Measurements from ENCODE around the gene PSMA7.
A peak's percentile ranks its signal among the peaks of the same experiment; 100 is the strongest.

PSMA7 gene

GRCh38 chr20:62170536-62170935 lies 27.3 kb upstream of the PSMA7 start:
- DNase-seq: no peak

- no peak for DNase-seq
These were observed 25.8 kb upstream of the PSMA7 start for GRCh38 chr20:62168890-62169435.

DNA sequence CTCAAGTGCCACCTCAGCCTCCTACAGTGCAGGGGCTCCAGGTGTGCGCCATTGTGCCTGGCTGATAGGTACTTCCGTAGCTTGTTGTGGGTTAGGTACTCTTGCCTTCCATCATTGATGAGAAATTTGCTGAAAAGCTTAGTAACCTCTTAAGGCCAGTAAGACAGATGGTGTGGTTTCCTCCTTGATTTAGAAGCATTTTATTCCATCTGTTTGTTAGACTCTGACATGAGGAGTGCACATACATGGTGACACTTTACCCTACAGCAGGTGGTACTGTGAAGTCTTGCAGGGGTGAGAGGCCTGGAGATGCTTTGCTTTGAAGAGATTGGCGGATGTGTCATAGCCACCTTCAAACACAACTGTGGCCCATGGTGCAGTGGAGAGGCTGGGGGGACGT lies 24.9 kb upstream of the PSMA7 start:
- DNase-seq: no peak

DNA sequence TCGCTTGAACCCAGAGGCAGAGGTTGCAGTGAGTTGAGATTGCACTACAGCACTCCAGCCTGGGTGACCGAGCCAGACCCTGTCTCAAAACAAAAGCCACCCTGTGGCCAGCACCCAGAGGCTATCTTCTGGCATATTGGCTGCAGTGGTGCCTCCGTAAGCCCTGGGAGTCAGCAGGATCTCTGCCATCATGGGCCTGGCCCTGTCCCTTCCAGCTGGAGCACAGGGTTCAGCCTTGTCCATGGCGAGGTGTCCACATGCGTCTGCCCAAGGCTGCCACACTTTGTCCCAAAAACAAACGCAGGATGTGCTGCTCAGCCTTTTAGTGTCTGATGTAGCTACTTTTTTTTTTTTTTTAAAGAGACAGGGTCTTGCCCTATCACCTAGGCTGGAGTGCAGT lies 24.3 kb upstream of the PSMA7 start:
- DNase-seq: no peak

GRCh38 chr20:62165762-62166399 lies 22.7 kb upstream of the PSMA7 start:
- DNase-seq: no peak

GRCh38 chr20:62164879-62165761 lies 21.9 kb upstream of the PSMA7 start:
- DNase-seq: no peak

- DNase-seq: no peak
These were observed 21.0 kb upstream of the PSMA7 start for GRCh38 chr20:62163986-62164762.

DNA sequence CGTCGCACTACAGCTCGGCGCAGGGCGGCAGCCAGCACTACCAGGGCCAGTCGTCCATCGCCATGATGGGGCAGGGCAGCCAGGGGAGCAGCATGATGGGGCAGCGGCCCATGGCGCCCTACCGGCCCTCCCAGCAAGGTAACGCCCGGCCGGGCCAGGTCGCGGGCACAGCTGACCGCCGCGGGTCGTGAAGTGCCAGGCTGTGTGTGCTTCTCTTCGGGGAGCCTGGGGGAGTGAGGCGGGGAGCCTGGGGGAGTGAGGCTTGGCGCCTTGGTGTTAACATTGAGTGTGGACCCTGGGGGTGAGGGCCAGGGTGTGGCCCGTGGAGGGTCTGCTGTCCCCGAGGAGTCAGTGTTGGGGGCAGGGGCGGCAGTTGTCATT lies 20.3 kb upstream of the PSMA7 start:
- DNase-seq: no peak

DNA sequence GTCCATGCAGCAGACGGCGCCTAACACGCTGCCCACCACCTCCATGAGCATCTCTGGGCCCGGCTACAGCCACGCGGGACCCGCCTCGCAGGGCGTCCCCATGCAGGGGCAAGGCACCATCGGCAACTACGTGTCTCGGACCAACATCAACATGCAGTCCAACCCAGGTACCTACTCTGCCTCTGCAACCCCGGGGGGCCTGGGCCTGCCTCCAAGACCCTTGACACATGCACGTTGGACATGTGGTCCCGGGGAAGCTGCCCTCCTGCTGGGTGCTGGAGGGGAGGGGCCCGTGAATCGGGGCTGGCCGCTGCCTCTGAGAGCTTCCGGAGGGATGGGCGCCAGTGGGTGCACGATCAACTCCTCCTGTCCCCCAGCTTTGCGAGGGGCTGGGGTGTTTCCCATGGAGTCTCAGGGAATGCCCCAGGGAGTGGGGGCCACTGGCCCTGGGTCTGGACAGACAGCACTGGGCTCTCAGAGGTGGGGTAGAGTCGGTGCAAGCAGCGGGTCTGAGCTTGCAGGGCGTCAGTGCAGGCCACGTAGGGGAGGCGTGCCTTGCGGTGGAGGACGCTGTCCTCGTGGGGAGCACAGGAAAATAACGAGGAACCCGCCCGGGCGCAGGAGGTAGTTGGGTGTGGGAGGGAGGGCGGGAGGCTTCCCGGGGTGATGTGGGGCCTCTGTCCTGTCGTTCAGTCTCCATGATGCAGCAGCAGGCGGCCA lies 19.7 kb upstream of the PSMA7 start:
- no peak for DNase-seq

- no peak for DNase-seq
These were observed 18.2 kb upstream of the PSMA7 start for GRCh38 chr20:62161347-62161746.

GRCh38 chr20:62160876-62161275 lies 17.7 kb upstream of the PSMA7 start:
- DNase-seq: no peak

- DNase-seq: no peak
These were observed 17.1 kb upstream of the PSMA7 start for GRCh38 chr20:62160253-62160652.

DNA sequence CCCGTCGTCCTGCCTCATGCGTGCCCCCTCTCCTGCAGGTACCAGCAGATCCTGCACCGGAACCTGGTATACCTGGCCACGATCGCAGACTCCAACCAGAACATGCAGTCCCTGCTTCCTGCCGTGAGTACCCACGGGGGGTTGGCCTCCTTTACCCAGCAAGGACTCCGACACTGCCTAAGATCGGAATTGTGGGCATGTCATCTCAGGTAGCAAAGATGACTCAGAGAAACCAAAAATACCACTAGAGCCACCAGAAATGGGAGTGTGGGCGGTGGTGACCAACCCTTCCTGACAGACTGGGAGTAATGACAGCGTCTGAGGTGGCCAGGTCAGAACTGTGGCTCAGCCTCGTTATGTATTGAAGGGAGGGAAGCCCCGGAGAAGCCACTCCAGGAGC lies 16.6 kb upstream of the PSMA7 start:
- DNase-seq: peak; percentile 59

DNA sequence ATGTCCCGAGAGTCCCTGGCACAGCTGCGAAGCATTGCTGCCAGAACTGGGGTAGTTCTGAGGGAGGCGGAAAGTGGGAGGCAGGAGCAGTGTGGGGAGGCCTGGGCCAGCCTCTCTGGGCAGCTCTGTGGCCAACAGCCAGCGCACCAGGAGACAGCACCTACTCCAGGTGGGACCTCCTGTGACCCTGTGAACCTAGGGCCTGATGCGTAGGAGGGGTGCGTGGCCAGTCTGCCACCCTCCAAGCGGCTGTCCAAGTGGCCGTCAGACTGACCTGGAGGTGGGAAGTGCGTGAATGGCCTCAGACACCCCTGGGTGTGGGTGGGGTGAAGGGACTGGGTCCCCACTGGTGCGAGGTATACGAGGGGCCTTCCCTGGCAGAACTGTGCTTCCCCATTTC lies 15.9 kb upstream of the PSMA7 start:
- DNase-seq: no peak

DNA sequence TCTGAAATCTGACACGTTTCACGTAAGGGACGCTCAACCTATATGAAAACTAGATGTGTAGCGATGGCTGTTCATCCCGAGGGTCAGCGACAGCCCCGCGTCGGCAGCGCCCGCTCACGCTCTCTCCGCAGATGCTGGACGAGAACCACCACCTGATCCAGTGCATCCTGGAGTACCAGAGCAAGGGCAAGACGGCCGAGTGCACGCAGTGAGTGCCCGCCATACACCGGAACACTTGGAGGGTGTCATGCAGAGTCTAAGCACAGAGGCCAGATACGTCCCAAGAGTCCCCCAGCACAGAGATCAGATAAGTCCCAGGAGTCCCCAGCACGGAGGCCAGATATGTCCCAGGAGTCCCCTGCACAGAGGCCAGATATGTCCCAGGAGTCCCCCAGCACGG lies 15.3 kb upstream of the PSMA7 start:
- DNase-seq: no peak

DNA sequence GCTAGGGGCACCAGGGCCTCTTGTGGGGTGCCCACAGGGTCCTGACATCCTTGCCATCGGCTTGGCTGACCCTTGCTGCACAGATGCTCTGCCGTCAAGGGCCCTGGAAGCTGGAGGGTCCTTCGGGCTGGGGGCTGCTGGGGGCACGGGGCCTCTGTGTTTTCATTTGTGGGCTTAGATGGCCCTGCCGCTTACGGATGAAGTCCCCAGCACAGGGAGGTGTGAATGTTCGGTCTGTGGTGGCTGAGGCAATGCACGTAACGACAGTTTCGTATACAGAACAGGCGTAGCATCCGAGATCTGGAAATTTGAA lies 14.8 kb upstream of the PSMA7 start:
- no peak for DNase-seq

DNA sequence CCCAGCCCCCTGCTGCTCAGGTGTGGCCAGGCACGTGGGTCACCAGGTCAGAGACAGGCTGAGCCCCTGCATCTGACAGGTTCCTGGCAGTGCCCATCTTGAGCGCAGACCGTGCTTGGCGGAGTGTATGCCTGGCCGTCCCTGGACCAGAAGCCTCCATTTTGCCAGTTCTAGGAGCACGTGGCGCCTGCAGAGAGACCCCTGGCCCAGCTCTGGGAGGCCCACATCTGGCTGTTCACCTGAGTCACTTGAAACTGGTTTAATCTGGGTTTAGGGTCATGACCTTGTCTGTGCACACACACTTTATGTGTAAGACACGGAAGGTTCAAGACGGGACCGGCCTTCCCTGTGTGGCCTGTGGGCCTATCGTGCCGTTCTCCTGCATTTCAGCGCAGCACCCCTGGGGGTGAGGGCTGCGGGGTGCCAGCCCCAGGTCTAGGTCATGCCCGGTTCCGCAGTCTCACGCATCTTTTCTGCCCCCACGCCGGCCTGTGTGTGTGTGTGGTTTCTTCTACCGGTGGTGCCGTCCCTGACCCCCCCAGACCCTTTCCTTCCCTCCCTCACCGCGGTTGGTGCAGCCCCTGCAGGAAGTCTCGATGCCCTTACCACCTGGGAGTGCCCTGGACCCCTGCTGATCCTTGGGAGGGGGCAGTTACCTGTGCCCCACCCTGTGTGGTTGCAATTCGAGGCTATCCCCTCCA lies 14.3 kb upstream of the PSMA7 start:
- DNase-seq: no peak

GRCh38 chr20:62156592-62157386 lies 13.6 kb upstream of the PSMA7 start:
- DNase-seq: peak; percentile 74

GRCh38 chr20:62156254-62156556 lies 13.0 kb upstream of the PSMA7 start:
- no peak for DNase-seq

DNA sequence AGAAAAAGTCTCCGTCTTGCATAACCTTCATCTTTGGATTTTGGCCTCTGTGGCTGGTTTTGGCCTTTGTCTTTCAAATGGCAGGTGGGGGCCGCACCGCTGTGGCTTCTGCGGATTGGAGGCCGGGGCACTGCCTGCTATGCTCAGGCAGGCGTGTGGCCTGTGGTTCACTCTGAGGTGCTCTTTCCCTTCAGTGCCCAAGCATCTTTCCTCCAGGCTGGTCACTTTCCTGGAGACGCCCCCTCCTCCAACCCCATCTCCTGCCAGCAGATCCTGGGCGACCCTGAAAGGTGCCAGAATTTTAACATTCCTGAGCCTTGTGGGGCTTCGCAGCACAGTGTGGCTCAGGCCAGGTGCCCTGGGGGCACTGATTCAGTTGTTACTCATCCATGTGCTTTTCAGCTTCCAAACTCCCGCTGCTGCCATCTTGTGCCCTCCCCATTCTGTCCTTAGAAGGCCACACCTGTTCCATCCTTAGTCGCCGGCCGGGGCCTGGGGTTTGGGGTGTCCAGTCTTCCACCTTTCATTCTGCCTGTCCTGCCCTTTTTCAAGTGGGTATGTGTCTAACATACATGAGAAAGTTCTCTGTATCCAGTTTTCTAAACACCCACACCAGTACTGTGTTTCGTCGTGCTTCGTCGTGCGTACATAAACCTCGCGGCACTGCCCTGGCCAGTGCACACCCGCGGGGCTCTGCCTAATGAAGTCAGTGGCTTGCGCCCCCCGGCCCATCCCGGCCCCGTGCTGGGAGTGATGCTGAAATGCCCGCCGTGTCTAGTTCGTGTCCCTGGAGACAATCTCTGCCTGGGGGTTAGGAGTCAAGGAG lies 12.4 kb upstream of the PSMA7 start:
- DNase-seq: no peak

Data from activated CD4-positive, CD25-positive, alpha-beta regulatory T cell treated with anti-CD3 and anti-CD28 coated beads, Interleukin-2, amount 50 U/mL, for 72 hours (primary cell).